GM21526 (cell line): ENCODE data around the gene BTBD7.

Experiments used
- ATAC-seq: cut with Tn5 transposase; IDR thresholded peaks from one replicate; pipeline ENCODE4 v1.9.1; 2021; ENCODE audit warnings: moderate library complexity; ENCODE audit not compliant: unreplicated experiment, low FRiP score

BTBD7 gene

GRCh38 chr14:93303659-93304058 is 29.2 kb downstream of the BTBD7 start:
- no peak for ATAC-seq

DNA sequence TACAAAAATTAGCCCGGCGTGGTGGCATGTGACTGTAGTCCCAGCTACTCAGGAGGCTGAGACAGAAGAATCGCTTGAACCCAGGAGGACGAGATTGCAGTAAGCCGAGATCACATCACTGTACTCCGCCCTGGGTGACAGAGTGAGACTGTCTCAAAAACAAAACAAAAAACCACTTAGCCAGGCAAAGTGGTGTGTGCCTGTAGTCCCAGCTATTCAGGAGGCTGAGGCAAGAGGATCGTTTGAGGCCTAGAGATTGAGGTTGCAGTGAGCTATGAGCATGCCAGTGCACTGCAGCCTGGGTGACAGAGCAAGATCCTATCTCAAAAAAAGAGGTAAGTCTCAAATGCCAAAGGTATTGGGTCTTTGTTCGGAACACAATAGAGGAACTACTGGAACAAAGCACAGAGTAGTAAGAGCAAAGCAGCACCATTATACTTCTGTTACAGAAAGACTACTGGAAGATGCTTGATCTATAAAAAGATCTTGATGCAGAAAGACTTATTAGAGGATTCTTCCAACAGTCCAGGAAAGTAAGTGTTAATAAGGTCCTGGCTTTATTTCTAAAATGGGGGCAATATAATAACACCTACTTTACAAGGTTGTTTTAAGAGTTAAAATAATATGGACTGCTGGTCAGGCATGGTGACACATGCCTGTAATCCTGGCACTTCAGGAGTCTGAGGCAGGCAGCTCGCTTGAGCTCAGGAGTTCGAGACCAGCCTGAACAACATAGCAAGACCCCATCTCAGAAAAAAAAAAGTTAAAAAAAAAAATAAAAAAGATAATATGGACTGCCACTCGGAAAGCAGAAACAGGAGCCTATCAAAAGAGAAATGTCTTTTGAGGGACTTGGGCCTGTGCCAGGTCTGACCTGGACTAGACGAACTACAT is 29.9 kb downstream of the BTBD7 start:
- ATAC-seq, result no peak

GRCh38 chr14:93301821-93302447 is 30.9 kb downstream of the BTBD7 start:
- no peak for ATAC-seq

GRCh38 chr14:93299866-93300265 is 33.0 kb downstream of the BTBD7 start:
- no peak for ATAC-seq

- ATAC-seq, result no peak
Observed at GRCh38 chr14:93299416-93299815, 33.4 kb downstream of the BTBD7 start.

DNA sequence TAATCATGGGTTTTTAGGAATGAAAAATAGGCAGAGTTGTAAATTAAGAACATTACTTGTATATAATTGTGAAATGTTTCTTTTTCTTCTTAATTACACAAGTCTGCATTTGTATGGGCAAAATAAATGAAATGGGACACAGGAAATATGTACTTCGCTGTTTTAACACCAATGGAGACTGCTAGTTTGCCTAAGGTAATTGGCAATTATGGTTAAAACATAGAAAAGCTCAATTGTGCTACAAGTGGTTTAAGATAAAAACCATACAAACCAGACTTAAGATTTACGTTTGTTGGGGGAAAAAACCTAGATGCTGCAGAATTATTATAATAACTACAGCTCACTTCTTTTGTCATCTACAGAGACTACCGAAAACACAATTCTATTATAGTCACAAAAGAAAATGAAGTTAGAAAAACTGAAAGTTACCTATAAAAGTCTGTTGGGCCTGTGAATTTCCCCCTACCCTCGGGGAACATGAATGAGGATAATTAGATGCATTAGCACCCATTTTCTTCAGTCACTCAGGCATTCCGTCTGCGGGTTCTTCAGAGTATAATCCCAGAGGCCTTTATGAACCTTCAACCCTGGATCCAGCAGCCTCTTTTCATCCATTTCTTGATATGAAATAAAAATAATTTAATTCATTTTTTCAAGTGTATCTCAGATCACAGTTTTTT is 37.2 kb downstream of the BTBD7 start:
- ATAC-seq, result no peak

GRCh38 chr14:93286212-93286890 is 46.5 kb downstream of the BTBD7 start:
- ATAC-seq, result no peak

- ATAC-seq, result no peak
Observed at GRCh38 chr14:93285044-93285443, 47.8 kb downstream of the BTBD7 start.

- ATAC-seq, result no peak
Observed at GRCh38 chr14:93281937-93282336, 50.9 kb downstream of the BTBD7 start.

GRCh38 chr14:93280743-93281142 is 52.1 kb downstream of the BTBD7 start:
- ATAC-seq, result no peak

- no peak for ATAC-seq
Observed at GRCh38 chr14:93276031-93276716, 56.7 kb downstream of the BTBD7 start.

- ATAC-seq, result no peak
Observed at GRCh38 chr14:93274055-93274806, 58.6 kb downstream of the BTBD7 start.

DNA sequence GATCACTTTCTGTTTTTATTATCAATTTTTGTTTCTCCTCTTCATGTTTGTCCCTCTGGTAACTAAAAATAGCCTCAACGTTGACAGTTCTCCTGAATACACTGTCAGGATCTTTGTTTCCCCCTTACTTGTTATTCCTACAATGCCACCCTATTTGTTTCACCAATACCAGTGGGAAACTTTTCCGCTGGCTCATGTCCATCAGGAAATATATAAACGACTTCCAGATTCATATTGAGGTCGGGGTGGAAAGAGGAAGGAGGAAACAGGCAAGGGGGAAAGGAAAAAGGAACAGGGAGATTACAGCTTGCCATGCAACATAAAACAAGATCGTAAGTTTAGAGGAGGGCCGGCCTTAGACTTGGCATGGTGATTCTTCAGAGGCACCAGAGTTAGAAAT is 61.7 kb downstream of the BTBD7 start:
- no peak for ATAC-seq

- no peak for ATAC-seq
Observed at GRCh38 chr14:93269341-93270068, 63.3 kb downstream of the BTBD7 start.

- ATAC-seq, result no peak
Observed at GRCh38 chr14:93268406-93268805, 64.4 kb downstream of the BTBD7 start.

DNA sequence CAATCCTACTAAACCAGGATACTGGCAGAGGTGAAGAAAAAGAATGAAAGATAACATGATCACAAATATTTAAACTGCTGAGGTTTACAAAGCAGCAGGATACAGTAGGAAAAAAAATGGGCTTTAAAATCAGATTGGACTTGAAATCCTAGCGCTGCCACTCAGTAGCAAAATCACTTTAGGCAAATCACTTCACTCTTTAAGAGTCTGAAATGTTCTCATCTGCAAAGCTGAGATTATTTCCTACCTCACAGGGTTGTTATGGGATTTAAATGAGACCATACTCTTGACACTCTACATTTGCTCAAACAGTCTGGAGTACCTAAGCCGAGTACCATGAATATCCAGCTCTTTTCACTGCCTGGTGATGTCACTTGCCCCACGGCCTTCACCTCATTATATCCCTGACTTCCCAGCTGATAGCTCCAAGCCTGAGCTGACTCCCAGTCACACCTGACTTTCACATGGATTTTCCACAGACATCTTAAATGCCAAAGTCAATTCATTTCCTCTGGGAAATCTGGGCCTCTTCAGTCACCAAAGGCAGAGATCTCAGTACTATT is 65.6 kb downstream of the BTBD7 start:
- ATAC-seq, result no peak

DNA sequence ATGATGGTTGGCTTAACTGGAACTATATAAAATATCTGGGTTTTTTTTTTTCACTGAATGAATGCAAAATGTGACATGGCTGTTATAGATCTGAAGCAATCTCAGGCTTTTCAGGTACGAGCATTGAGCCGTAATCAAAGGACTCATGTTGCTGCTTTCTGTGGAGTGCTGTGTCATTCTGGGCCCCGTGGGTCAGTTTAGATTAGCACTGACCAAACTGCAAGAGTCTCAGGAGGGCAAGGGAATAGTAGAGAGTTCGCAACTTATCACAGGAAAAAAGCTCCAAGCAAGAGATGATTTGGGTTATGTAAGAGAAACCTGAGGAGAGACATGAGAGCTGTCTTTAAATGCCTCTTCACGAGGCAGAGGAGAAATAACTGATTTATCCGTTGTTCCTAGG is 66.7 kb downstream of the BTBD7 start:
- no peak for ATAC-seq

DNA sequence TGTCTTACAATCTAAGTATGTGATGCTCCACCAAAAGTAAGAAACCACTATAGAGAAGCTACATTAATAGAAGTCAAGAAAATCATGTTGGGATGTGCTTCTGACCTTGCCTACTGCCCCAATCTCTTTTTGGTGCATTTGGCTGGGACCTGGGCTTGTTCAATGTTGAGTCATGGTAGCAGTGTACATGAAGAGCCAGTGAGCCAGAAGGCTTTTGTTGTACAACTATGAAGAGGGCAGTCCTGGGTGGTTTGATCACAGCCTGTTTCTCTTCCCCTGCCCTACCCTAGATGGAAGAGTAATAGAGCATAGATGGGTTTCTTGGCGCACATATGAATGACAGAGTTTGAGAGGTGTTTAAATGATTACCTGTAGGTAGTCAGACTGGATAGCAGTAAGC is 69.4 kb downstream of the BTBD7 start:
- no peak for ATAC-seq

DNA sequence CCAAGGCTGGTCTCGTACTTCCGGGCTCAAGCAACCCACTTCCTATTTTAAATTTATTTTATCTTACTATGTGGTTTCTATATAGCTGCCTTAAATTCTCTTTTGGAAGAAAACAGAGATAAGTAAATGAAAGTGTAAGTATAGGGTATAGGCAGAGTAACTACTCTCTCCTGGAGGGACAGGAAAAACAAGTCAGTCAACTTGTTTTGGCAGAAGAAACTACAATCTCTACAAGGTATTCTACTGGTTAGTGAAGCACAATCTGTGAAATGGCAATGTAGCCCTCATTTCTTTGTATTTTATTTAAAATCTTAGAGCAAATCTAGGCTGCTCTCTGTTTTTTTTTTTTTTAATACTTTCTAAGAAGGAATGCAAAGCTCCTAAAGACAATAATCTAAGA is 70.4 kb downstream of the BTBD7 start:
- ATAC-seq, result no peak
